Measurements from ENCODE around the gene FRMD8.

The FRMD8 gene

GRCh38 chr11:65378928-65379638 lies 7.4 kb upstream of the FRMD8 start:
- H3K4me1 ChIP-seq (ENCODE audit: insufficient read depth, low read length), result peaks cover 15% of the 10 kb centered on the region
- H2AFZ ChIP-seq (ENCODE audit: low read depth, low read length), result no peak overlapping the region
- no peaks in the 10 kb centered on the region for H3K36me3 ChIP-seq (ENCODE audit: insufficient read depth, low read length)
- H3K4me3 ChIP-seq (ENCODE audit: low read length), result no peak overlapping the region
- peaks cover 5% of the 10 kb centered on the region for H3K27me3 ChIP-seq (ENCODE audit: insufficient read depth, low read length)
- H3K9me3 ChIP-seq (ENCODE audit: low read length), result no peaks in the 10 kb centered on the region

GRCh38 chr11:65379698-65380459 lies 6.6 kb upstream of the FRMD8 start:
- Histone ChIP-seq H3K4me3 (ENCODE audit: low read length) (no peak overlapping the region), H3K36me3 (ENCODE audit: insufficient read depth, low read length) (no peaks in the 10 kb centered on the region), H3K9me3 (ENCODE audit: low read length) (no peaks in the 10 kb centered on the region), H3K27me3 (ENCODE audit: insufficient read depth, low read length) (peaks cover 5% of the 10 kb centered on the region), H2AFZ (ENCODE audit: low read depth, low read length) (no peak overlapping the region), H3K4me1 (ENCODE audit: insufficient read depth, low read length) (peaks cover 15% of the 10 kb centered on the region)

- Histone ChIP-seq H3K4me3 (ENCODE audit: low read length) (no peak overlapping the region), H3K4me1 (ENCODE audit: insufficient read depth, low read length) (peaks cover 15% of the 10 kb centered on the region), H3K9me3 (ENCODE audit: low read length) (no peaks in the 10 kb centered on the region), H3K27me3 (ENCODE audit: insufficient read depth, low read length) (peaks cover 5% of the 10 kb centered on the region), H2AFZ (ENCODE audit: low read depth, low read length) (no peak overlapping the region), H3K36me3 (ENCODE audit: insufficient read depth, low read length) (no peaks in the 10 kb centered on the region)
Measured at GRCh38 chr11:65380460-65381119, 5.8 kb upstream of the FRMD8 start.

GRCh38 chr11:65381716-65382032 lies 4.8 kb upstream of the FRMD8 start:
- Histone ChIP-seq H2AFZ (ENCODE audit: low read depth, low read length) (peak overlapping the region; percentile 92), H3K4me1 (ENCODE audit: insufficient read depth, low read length) (peaks cover 17% of the 10 kb centered on the region), H3K27me3 (ENCODE audit: insufficient read depth, low read length) (peaks cover 5% of the 10 kb centered on the region), H3K9me3 (ENCODE audit: low read length) (no peaks in the 10 kb centered on the region), H3K4me3 (ENCODE audit: low read length) (no peak overlapping the region), H3K36me3 (ENCODE audit: insufficient read depth, low read length) (no peaks in the 10 kb centered on the region)

GRCh38 chr11:65382033-65382803 lies 4.2 kb upstream of the FRMD8 start, which contains the start of gene SLC25A45:
Gene SLC25A45 (minus strand): TSS chr11:65382646. CDS start chr11:65381951, 695 bp downstream.
- no peaks in the 10 kb centered on the region for H3K9me3 ChIP-seq (ENCODE audit: low read length)
- peaks cover 3% of the 10 kb centered on the region for H3K27me3 ChIP-seq (ENCODE audit: insufficient read depth, low read length)
- H3K4me3 ChIP-seq (ENCODE audit: low read length), result peak within 1 kb of the TSS; percentile 34
- H3K36me3 ChIP-seq (ENCODE audit: insufficient read depth, low read length), result no peaks in the 10 kb centered on the region
- peak within 1 kb of the TSS; percentile 92 for H2AFZ ChIP-seq (ENCODE audit: low read depth, low read length)
- peaks cover 21% of the 10 kb centered on the region for H3K4me1 ChIP-seq (ENCODE audit: insufficient read depth, low read length)

GRCh38 chr11:65382804-65383368 lies 3.6 kb upstream of the FRMD8 start:
- no peaks in the 10 kb centered on the region for H3K27me3 ChIP-seq (ENCODE audit: insufficient read depth, low read length)
- H3K4me3 ChIP-seq (ENCODE audit: low read length), result peak overlapping the region; percentile 34
- H2AFZ ChIP-seq (ENCODE audit: low read depth, low read length), result peak overlapping the region; percentile 92

GRCh38 chr11:65383778-65384177 lies 2.7 kb upstream of the FRMD8 start:
- no peak overlapping the region for H3K4me3 ChIP-seq (ENCODE audit: low read length)

More at GRCh38 chr11:65382804-65383368, 3.6 kb upstream of the FRMD8 start:
- H3K9me3 ChIP-seq (ENCODE audit: low read length), result no peaks in the 10 kb centered on the region
- no peaks in the 10 kb centered on the region for H3K36me3 ChIP-seq (ENCODE audit: insufficient read depth, low read length)
- H3K4me1 ChIP-seq (ENCODE audit: insufficient read depth, low read length), result peaks cover 23% of the 10 kb centered on the region

GRCh38 chr11:65384301-65384889 lies 2.0 kb upstream of the FRMD8 start:
- no peak overlapping the region for H3K4me3 ChIP-seq (ENCODE audit: low read length)
- H3K4me1 ChIP-seq (ENCODE audit: insufficient read depth, low read length), result peaks cover 20% of the 10 kb centered on the region

More at GRCh38 chr11:65383778-65384177, 2.7 kb upstream of the FRMD8 start:
- H3K9me3 ChIP-seq (ENCODE audit: low read length), result no peaks in the 10 kb centered on the region
- peaks cover 20% of the 10 kb centered on the region for H3K4me1 ChIP-seq (ENCODE audit: insufficient read depth, low read length)
- H2AFZ ChIP-seq (ENCODE audit: low read depth, low read length), result no peak overlapping the region
- no peaks in the 10 kb centered on the region for H3K27me3 ChIP-seq (ENCODE audit: insufficient read depth, low read length)
- H3K36me3 ChIP-seq (ENCODE audit: insufficient read depth, low read length), result no peaks in the 10 kb centered on the region

GRCh38 chr11:65388731-65389130 lies 2.3 kb downstream of the FRMD8 start:
- peaks cover 13% of the 10 kb centered on the region for H3K4me1 ChIP-seq (ENCODE audit: insufficient read depth, low read length)
- H3K36me3 ChIP-seq (ENCODE audit: insufficient read depth, low read length), result peaks cover 4% of the 10 kb centered on the region
- H2AFZ ChIP-seq (ENCODE audit: low read depth, low read length), result no peak overlapping the region
- H3K9me3 ChIP-seq (ENCODE audit: low read length), result no peaks in the 10 kb centered on the region
- no peak overlapping the region for H3K4me3 ChIP-seq (ENCODE audit: low read length)
- no peaks in the 10 kb centered on the region for H3K27me3 ChIP-seq (ENCODE audit: insufficient read depth, low read length)

More at GRCh38 chr11:65384301-65384889, 2.0 kb upstream of the FRMD8 start:
- H3K9me3 ChIP-seq (ENCODE audit: low read length), result no peaks in the 10 kb centered on the region
- no peak overlapping the region for H2AFZ ChIP-seq (ENCODE audit: low read depth, low read length)
- no peaks in the 10 kb centered on the region for H3K27me3 ChIP-seq (ENCODE audit: insufficient read depth, low read length)
- no peaks in the 10 kb centered on the region for H3K36me3 ChIP-seq (ENCODE audit: insufficient read depth, low read length)

- Histone ChIP-seq H3K36me3 (ENCODE audit: insufficient read depth, low read length) (peaks cover 7% of the 10 kb centered on the region), H3K4me1 (ENCODE audit: insufficient read depth, low read length) (peaks cover 13% of the 10 kb centered on the region), H3K27me3 (ENCODE audit: insufficient read depth, low read length) (no peaks in the 10 kb centered on the region), H3K9me3 (ENCODE audit: low read length) (no peaks in the 10 kb centered on the region), H2AFZ (ENCODE audit: low read depth, low read length) (no peak overlapping the region), H3K4me3 (ENCODE audit: low read length) (no peak overlapping the region)
Measured at GRCh38 chr11:65389294-65389980, 3.0 kb downstream of the FRMD8 start.

- H3K4me3 ChIP-seq (ENCODE audit: low read length), result no peak overlapping the region
- H3K9me3 ChIP-seq (ENCODE audit: low read length), result no peaks in the 10 kb centered on the region
- H3K4me1 ChIP-seq (ENCODE audit: insufficient read depth, low read length), result peaks cover 13% of the 10 kb centered on the region
- no peaks in the 10 kb centered on the region for H3K27me3 ChIP-seq (ENCODE audit: insufficient read depth, low read length)
- H3K36me3 ChIP-seq (ENCODE audit: insufficient read depth, low read length), result peaks cover 9% of the 10 kb centered on the region
- H2AFZ ChIP-seq (ENCODE audit: low read depth, low read length), result no peak overlapping the region
Measured at GRCh38 chr11:65390099-65390941, 3.9 kb downstream of the FRMD8 start.
